Peyer's patch (tissue), 4 donors: Measurements from ENCODE around the gene TMEM123.

Experiments used
- POLR2A ChIP-seq, 2 donors: fragments of 450-650 bp; IDR thresholded peaks; one replicate each; pipeline ENCODE4 v1.5.1; 2017; ENCODE audit warnings: antibody characterized with exemption in 2 of 2, mild to moderate bottlenecking in 2 of 2, moderate library complexity in 2 of 2
- TF ChIP-seq, protein P1 (sequence below), 6 experiments: fragments of 450-650 bp in 4 of 6; fragments of 200-600 bp in 2 of 6; sonication (generic) in 1 of 6; IDR thresholded peaks; one replicate each; pipeline ENCODE4 v1.5.1; 2017 to 2019; ENCODE audit warnings: antibody characterized with exemption in 6 of 6, mild to moderate bottlenecking in 3 of 6, moderate library complexity in 1 of 6

DNA sequence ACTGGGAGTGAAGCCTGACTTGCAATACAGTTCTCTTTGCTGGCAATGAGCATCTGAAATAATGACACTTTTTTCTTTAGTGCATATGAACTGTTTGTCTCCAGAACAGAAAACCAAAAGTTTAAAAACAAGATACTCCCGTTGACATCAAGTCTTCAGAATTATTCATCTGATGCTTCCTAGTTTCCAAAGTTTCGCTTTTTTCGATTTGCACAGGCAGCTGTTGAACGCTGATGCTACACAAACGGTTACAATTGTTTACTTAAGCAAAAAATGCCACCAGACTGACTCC, 106.2 kb downstream of the TMEM123 start:
- no peak for TF ChIP-seq POLR2A (IDR thresholded peaks at IDR 0.05)
- TF ChIP-seq, protein P1, sequence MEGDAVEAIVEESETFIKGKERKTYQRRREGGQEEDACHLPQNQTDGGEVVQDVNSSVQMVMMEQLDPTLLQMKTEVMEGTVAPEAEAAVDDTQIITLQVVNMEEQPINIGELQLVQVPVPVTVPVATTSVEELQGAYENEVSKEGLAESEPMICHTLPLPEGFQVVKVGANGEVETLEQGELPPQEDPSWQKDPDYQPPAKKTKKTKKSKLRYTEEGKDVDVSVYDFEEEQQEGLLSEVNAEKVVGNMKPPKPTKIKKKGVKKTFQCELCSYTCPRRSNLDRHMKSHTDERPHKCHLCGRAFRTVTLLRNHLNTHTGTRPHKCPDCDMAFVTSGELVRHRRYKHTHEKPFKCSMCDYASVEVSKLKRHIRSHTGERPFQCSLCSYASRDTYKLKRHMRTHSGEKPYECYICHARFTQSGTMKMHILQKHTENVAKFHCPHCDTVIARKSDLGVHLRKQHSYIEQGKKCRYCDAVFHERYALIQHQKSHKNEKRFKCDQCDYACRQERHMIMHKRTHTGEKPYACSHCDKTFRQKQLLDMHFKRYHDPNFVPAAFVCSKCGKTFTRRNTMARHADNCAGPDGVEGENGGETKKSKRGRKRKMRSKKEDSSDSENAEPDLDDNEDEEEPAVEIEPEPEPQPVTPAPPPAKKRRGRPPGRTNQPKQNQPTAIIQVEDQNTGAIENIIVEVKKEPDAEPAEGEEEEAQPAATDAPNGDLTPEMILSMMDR (IDR thresholded peaks at IDR 0.05): no peak
